Activated CD8-positive, alpha-beta memory T cell treated with anti-CD3 and anti-CD28 coated beads, Interleukin-2, amount 50 U/mL, for 1 hour (primary cell): ENCODE data around the gene SCARB2.

Experiments used
- DNase-seq: peaks from one replicate; pipeline ENCODE4 v3.0.0-alpha.2; 2020; ENCODE audit errors: extremely low read depth

SCARB2 gene

GRCh38 chr4:76148142-76148865, 65.3 kb downstream of the SCARB2 start, which contains the start of gene NUP54:
Gene NUP54 (minus strand): TSS chr4:76148397. CDS start chr4:76148374, 23 bp downstream.
- DNase-seq: peak; percentile 88

- peak; percentile 0 for DNase-seq
Observed at GRCh38 chr4:76147454-76148141, 66.0 kb downstream of the SCARB2 start.

DNA sequence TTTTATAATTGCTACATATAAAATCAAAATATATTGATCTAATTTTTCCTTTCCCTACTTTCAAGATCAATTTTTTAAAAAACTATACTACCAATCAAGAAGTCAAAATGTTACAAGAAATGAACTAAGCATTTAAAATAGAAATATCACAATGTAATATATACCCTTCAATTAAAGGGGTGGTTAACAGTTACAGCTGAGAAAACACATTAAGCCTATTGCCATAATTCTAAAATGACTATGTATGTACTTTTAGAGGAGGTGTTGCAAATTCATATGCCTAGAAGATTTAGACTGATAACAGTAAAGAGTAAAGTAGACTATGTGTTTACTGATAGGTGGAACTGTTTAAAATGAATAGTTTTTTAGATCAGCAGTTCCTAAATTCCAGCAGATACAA, 69.1 kb downstream of the SCARB2 start:
- no peak for DNase-seq

DNA sequence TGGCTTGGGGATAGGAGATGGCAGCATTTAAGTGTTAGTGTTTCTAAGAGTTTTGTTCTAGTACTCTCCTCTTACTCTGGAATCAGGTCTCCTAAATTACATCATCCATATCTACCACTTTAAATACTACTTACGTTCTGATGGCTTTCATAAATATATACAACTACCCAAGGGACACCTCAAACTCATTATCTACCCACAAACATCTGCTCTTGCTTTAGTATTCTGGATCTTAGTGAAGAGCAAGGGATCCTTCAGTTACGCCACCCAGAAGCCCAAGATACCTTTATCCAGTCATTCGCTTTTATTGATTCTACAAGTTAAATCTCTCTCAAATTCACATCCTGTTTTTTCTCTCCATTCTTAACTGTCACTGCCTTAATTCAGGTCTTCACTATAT, 72.4 kb downstream of the SCARB2 start:
- no peak for DNase-seq

- DNase-seq: no peak
Observed at GRCh38 chr4:76127754-76128153, 85.9 kb downstream of the SCARB2 start.

- no peak for DNase-seq
Observed at GRCh38 chr4:76125816-76126215, 87.8 kb downstream of the SCARB2 start.

DNA sequence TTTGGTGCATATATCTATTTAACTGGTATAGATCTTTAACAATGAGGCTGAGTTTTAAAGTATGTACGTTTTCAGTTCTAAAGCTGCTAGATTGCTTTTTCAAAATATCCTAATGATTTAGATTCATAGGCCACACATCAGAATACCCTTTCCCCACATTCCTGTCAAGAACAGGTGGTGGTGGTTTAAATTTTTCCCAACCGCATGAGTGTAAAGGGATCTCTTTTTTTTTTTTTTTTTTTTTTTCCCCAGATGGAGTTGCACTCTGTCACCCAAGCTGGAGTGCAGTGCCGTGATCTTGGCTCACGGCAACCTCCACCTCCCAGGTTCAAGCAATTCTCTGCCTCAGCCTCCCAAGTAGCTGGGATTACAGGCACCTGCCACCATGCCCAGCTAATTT, 93.4 kb downstream of the SCARB2 start:
- no peak for DNase-seq

- no peak for DNase-seq
Observed at GRCh38 chr4:76117536-76117935, 96.1 kb downstream of the SCARB2 start.

- DNase-seq: no peak
Observed at GRCh38 chr4:76116821-76117220, 96.8 kb downstream of the SCARB2 start.
